HCT116 (cell line): Measurements from ENCODE around the gene PER2. TPM values are rescaled to one million over a fixed set of nuclear protein-coding genes. Genes with fewer than 3 reads are reported as not detected.

ENCODE experiments used
- ATAC-seq: fragments of 200-7000 bp; cut with Tn5 transposase; 2 replicates; pipeline ENCODE4 v1.9.1; 2020; ENCODE audit warnings: mild to moderate bottlenecking, moderate library complexity
- BruUV-seq: library from RNA; stranded (reverse); fragments of 400-500 nt; replicated peaks from 2 replicates; lab custom pipeline; 2021; lab: Mats Ljungman, UMichigan
- CTCF ChIA-PET: fragments of 300-600 bp; sonication (Branson Sonifier 250); formaldehyde crosslinking; loops from one replicate; lab custom pipeline; 2021; ENCODE audit warnings: antibody characterized with exemption; lab: Charles Lee
- POLR2A ChIA-PET: fragments of 300-600, 350-600 bp; sonication (Branson Sonifier 250); formaldehyde crosslinking; loops from one replicate; lab custom pipeline; 2021; ENCODE audit warnings: antibody characterized with exemption; lab: Charles Lee
- RAD21 ChIA-PET, 2 experiments: fragments of 300-600 bp; sonication (Branson Sonifier 250); formaldehyde crosslinking; loops; one replicate each; lab custom pipeline; 2023; ENCODE audit warnings: low total read pairs in 2 of 2; ENCODE audit not compliant: uncharacterized antibody in 2 of 2, unreplicated experiment in 2 of 2, low non-redundant PET in 1 of 2; lab: Charles Lee
- DNase-seq: peaks from one replicate; pipeline ENCODE4 v3.0.0-alpha.2; 2010; ENCODE audit warnings: low read depth, low spot score
- H2AFZ ChIP-seq: fragments of 200-600 bp; shearing (Covaris generic), sonication (generic); 2 replicates; pipeline ENCODE4 v1.6.1; 2017; ENCODE audit warnings: low read depth, mixed run types, mixed read lengths, antibody characterized with exemption, low read length; ENCODE audit not compliant: poor library complexity, severe bottlenecking
- H3K27ac ChIP-seq: 2 replicates; pipeline ENCODE4 v1.5.1; 2012; ENCODE audit warnings: low read depth, low read length
- H3K27me3 ChIP-seq: fragments of 200-600 bp; sonication (generic); 2 replicates; pipeline ENCODE4 v1.6.1; 2016; ENCODE audit warnings: mixed run types, low read length, mixed read lengths; ENCODE audit not compliant: insufficient read depth
- H3K36me3 ChIP-seq, 2 experiments: fragments of 200-500 bp in 1 of 2; fragments of 200-600 bp in 1 of 2; sonication (Bioruptor generic) in 1 of 2; sonication (generic) in 1 of 2; 2 replicates each; pipeline versions ENCODE4 v1.5.1 to v1.6.1; 2014 to 2016; ENCODE audit warnings: low read length in 2 of 2, inconsistent platforms in 1 of 2, mixed read lengths in 1 of 2, mixed run types in 1 of 2; ENCODE audit not compliant: insufficient read depth in 2 of 2, control insufficient read depth in 1 of 2
- H3K4me1 ChIP-seq, 2 experiments: fragments of 200-600 bp in 1 of 2; sonication (generic) in 1 of 2; 2 replicates each; pipeline versions ENCODE4 v1.5.1 to v1.6.1; 2012 to 2017; ENCODE audit warnings: low read length in 2 of 2, inconsistent platforms in 1 of 2, mild to moderate bottlenecking in 1 of 2, mixed read lengths in 1 of 2, mixed run types in 1 of 2, moderate library complexity in 1 of 2; ENCODE audit not compliant: insufficient read depth in 2 of 2, control insufficient read depth in 1 of 2
- H3K4me2 ChIP-seq: fragments of 200-600 bp; sonication (generic); 2 replicates; pipeline ENCODE4 v1.6.1; 2017; ENCODE audit warnings: mixed run types, low read length, mixed read lengths
- H3K4me3 ChIP-seq, 2 experiments: fragments of 200-600 bp in 1 of 2; sonication (generic) in 1 of 2; replicated peaks in 1 of 2; 2 replicates each; pipeline ENCODE4 v1.5.1; 2011 to 2016; ENCODE audit warnings: low read length in 2 of 2, control low read depth in 1 of 2, low read depth in 1 of 2, mild to moderate bottlenecking in 1 of 2, mixed read lengths in 1 of 2, mixed run types in 1 of 2
- H3K79me2 ChIP-seq: fragments of 200-600 bp; sonication (generic); 2 replicates; pipeline ENCODE4 v1.6.1; 2017; ENCODE audit warnings: mild to moderate bottlenecking, mixed run types, low read length, moderate library complexity, mixed read lengths; ENCODE audit not compliant: insufficient read depth
- H3K9ac ChIP-seq: fragments of 200-600 bp; sonication (generic); 2 replicates; pipeline ENCODE4 v1.6.1; 2016; ENCODE audit warnings: low read length, mixed read lengths
- H3K9me2 ChIP-seq: fragments of 200-600 bp; sonication (generic), shearing (Covaris generic); 2 replicates; pipeline ENCODE4 v1.6.1; 2017; ENCODE audit warnings: mixed run types, mild to moderate bottlenecking, moderate library complexity; ENCODE audit not compliant: insufficient read depth
- H3K9me3 ChIP-seq, 2 experiments: fragments of 200-500 bp in 1 of 2; fragments of 200-600 bp in 1 of 2; sonication (Bioruptor generic) in 1 of 2; sonication (generic) in 1 of 2; 2 replicates each; pipeline ENCODE4 v1.6.1; 2014 to 2017; ENCODE audit warnings: low read length in 2 of 2, mixed read lengths in 2 of 2, inconsistent platforms in 1 of 2, low read depth in 1 of 2, mild to moderate bottlenecking in 1 of 2, mixed run types in 1 of 2, moderate library complexity in 1 of 2; ENCODE audit not compliant: control insufficient read depth in 1 of 2, insufficient read depth in 1 of 2
- H4K20me1 ChIP-seq: fragments of 200-600 bp; sonication (generic), shearing (Covaris generic); 2 replicates; pipeline ENCODE4 v1.6.1; 2017; ENCODE audit warnings: mixed run types, mild to moderate bottlenecking, moderate library complexity; ENCODE audit not compliant: insufficient read depth
- CBX3 ChIP-seq: IDR thresholded peaks from 2 replicates; pipeline ENCODE4 v1.6.1; 2012; ENCODE audit warnings: low read depth
- CEBPB ChIP-seq: IDR thresholded peaks from 2 replicates; pipeline ENCODE4 v1.6.1; 2012; ENCODE audit warnings: low read depth
- CTCF ChIP-seq, 3 experiments: fragments of 200-600 bp in 1 of 3; sonication (generic) in 1 of 3; IDR thresholded peaks in 2 of 3; conservative IDR thresholded peaks in 1 of 3; 2 replicates each; pipeline ENCODE4 v1.5.1; 2012 to 2017; ENCODE audit warnings: low read depth in 2 of 3, low read length in 2 of 3, antibody characterized with exemption in 1 of 3, borderline replicate concordance in 1 of 3, control low read depth in 1 of 3, mild to moderate bottlenecking in 1 of 3, mixed read lengths in 1 of 3, mixed run types in 1 of 3, moderate library complexity in 1 of 3; ENCODE audit not compliant: insufficient read depth in 1 of 3
- EGR1 ChIP-seq: IDR thresholded peaks from 2 replicates; pipeline ENCODE4 v1.6.1; 2012; ENCODE audit warnings: low read depth
- ELF1 ChIP-seq: IDR thresholded peaks from 2 replicates; pipeline ENCODE4 v1.6.1; 2012; ENCODE audit warnings: low read depth, borderline replicate concordance
- EZH2 ChIP-seq: fragments of 200-600 bp; sonication (generic); IDR thresholded peaks from 2 replicates; pipeline ENCODE4 v1.6.1; 2017; ENCODE audit warnings: antibody characterized with exemption, mixed run types
- FOSL1 ChIP-seq: IDR thresholded peaks from 2 replicates; pipeline ENCODE4 v1.6.1; 2012; ENCODE audit warnings: low read depth
- JUND ChIP-seq: IDR thresholded peaks from 2 replicates; pipeline ENCODE4 v1.6.1; 2012
- MAX ChIP-seq: IDR thresholded peaks from 2 replicates; pipeline ENCODE4 v1.6.1; 2012
- POLR2A ChIP-seq: IDR thresholded peaks from 2 replicates; pipeline ENCODE4 v1.7.0; 2011; ENCODE audit warnings: borderline replicate concordance; ENCODE audit not compliant: insufficient read depth, insufficient read length; ENCODE audit errors: extremely low read depth
- RAD21 ChIP-seq: IDR thresholded peaks from 2 replicates; pipeline ENCODE4 v1.6.1; 2012; ENCODE audit warnings: low read depth, mild to moderate bottlenecking
- REST ChIP-seq: IDR thresholded peaks from 2 replicates; pipeline ENCODE4 v1.6.1; 2012; ENCODE audit warnings: low read depth
- SIN3A ChIP-seq: IDR thresholded peaks from 2 replicates; pipeline ENCODE4 v1.6.1; 2012; ENCODE audit warnings: low read depth
- SP1 ChIP-seq: IDR thresholded peaks from 2 replicates; pipeline ENCODE4 v1.6.1; 2012; ENCODE audit warnings: low read depth
- SRF ChIP-seq: IDR thresholded peaks from 2 replicates; pipeline ENCODE4 v1.6.1; 2012; ENCODE audit warnings: low read depth
- ZBTB33 ChIP-seq: IDR thresholded peaks from 2 replicates; pipeline ENCODE4 v1.6.1; 2011; ENCODE audit warnings: mild to moderate bottlenecking, low read length, moderate library complexity; ENCODE audit not compliant: insufficient replicate concordance; ENCODE audit errors: extremely low read depth
- ZFX ChIP-seq: fragments of 450-650 bp; IDR thresholded peaks from 2 replicates; pipeline ENCODE4 v1.6.1; 2017
- ZNF274 ChIP-seq: fragments of 200-500 bp; sonication (Bioruptor generic); IDR thresholded peaks from 2 replicates; pipeline ENCODE4 v1.6.1; 2014; ENCODE audit warnings: mild to moderate bottlenecking, low read depth, low read length, inconsistent platforms
- intact Hi-C: fragments of 100-400 bp; cut with micrococcal nuclease; formaldehyde crosslinking; loops from 2 replicates; pipeline ENCODE4 v1.10.0; 2022
- total RNA-seq: library from RNA; stranded (reverse); gene quantifications from one replicate; pipeline ENCODE4 v1.2.1, GENCODE V29; 2021; ENCODE audit not compliant: unreplicated experiment

The PER2 gene
- total RNA-seq, 1 experiment from 2014 or later = 18.7 TPM

- no peak for TF ChIP-seq CTCF (IDR thresholded peaks at IDR 0.05 in 2 of 3, conservative IDR thresholded peaks at IDR 0.05 in 1 of 3; ENCODE audit: borderline replicate concordance in 1 of 3, insufficient read depth in 1 of 3, low read depth in 2 of 3, low read length in 2 of 3)
Measured at GRCh38 chr2:238255151-238255551, 33.3 kb downstream of the PER2 start (continued).

GRCh38 chr2:238254095-238254723 lies 34.2 kb downstream of the PER2 start:
- H3K27ac ChIP-seq = no peak overlapping the region

More at GRCh38 chr2:238254095-238254723, 34.2 kb downstream of the PER2 start:
- Histone ChIP-seq H3K4me2 (no peak overlapping the region), H3K9me3 (no peaks in the 10 kb centered on the region), H4K20me1 (no peaks in the 10 kb centered on the region; the same call in 1 of the 2 replicates)
- CTCF ChIA-PET = no interaction called here
- no TSS peak for BruUV-seq
- no peak for ATAC-seq
- TF ChIP-seq CEBPB (no peak), JUND (no peak), EZH2 (no peak), FOSL1 (no peak), RAD21 (no peak), POLR2A (no peak), ZBTB33 (no peak), ELF1 (no peak), SRF (no peak), CBX3 (no peak), ZNF274 (no peak), SP1 (no peak), MAX (no peak), ZFX (no peak), SIN3A (no peak), REST (no peak), EGR1 (no peak)
- TF ChIP-seq, all 23 proteins: peak for 0
- H3K9ac ChIP-seq = no peak overlapping the region
- no peak overlapping the region for H3K4me3 ChIP-seq
- H3K27me3 ChIP-seq = no peaks in the 10 kb centered on the region
- no peak overlapping the region for H2AFZ ChIP-seq
- no peaks in the 10 kb centered on the region for H3K4me1 ChIP-seq
- H3K36me3 ChIP-seq = peaks cover 0 to 18% of the 10 kb centered on the region in 2 experiments; a peak in 3 of 4 replicates
- H3K9me2 ChIP-seq = no peaks in the 10 kb centered on the region
- no peaks in the 10 kb centered on the region for H3K79me2 ChIP-seq
- intact Hi-C loops = loop anchor here (10.0 kb wide), 1 partner anchor 81 kb away; no protein-coding TSS in a partner anchor
- ChIA-PET POLR2A (no interaction called here), RAD21 (no interaction called here)
- no peak for DNase-seq
